Stimulated activated CD4-positive, alpha-beta T cell treated with anti-CD3 and anti-CD28 coated beads, Interleukin-4, amount 100 ng/mL, for 1 hour (primary cell): Measurements from ENCODE around the gene KDM2A.
"Not testable (repeated sequence)": the region's sequence is repeated elsewhere in the genome, so short reads cannot be mapped to it uniquely, and the experiment has no call there.

Experiments used
- DNase-seq: peaks from one replicate; pipeline ENCODE4 v3.0.0-alpha.2; 2020

KDM2A gene

DNA sequence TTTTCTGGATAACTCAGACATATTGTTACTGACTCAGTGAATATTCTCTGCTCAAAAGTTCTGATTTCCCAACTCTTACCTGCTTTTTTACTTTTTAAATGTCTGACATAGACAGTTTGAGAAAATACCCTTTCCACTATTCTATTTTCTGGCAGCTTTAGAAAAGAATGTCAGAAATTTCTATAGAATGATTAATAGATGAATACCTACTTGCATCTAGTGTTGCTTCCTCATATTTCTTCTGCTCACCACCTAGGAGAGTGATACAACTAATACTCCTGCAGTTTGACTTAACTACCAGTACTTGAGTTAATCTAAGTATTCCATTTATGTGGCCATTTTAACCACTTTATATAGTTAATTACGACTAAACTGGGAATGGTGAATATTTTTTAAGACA, 55.2 kb downstream of the KDM2A start:
- no peak for DNase-seq

GRCh38 chr11:67177399-67178281, 58.6 kb downstream of the KDM2A start:
- no peak for DNase-seq

DNA sequence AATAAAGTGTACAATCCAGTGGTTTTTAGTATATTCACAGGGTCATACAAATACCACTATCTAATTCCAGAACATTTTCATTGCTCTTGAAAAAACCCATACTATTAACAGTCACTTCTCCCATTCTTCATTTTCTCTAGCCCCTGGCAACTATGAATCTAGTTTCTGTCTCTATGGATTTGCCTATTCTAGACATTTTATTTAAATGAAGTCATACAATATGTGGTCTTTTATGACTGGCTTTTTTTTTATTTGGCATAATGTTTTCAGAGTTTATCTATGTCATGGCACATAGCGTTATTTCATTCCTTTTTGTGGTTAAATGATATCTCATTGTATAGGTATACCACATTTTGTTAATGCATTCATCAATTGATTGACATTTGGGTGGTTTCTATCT, 59.4 kb downstream of the KDM2A start:
- DNase-seq = no peak

DNA sequence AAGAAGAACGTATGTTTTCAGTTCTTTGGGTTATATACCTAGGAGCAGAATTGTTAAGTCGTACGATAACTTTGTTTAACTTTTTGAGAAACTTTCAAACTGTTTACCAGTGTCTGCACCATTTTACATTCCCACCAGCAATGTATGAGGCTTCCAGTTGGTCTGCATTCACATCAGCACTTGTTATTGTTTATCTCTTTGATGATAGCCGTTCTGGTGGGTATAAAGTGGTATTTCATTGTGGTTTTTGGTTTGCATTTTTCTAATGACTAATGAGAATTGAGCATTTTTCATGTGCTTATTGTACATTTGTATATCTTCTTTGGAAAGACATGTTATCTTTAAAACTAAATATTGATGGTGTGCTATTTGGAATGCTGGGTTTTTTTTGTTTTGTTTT, 59.8 kb downstream of the KDM2A start:
- DNase-seq = no peak

DNA sequence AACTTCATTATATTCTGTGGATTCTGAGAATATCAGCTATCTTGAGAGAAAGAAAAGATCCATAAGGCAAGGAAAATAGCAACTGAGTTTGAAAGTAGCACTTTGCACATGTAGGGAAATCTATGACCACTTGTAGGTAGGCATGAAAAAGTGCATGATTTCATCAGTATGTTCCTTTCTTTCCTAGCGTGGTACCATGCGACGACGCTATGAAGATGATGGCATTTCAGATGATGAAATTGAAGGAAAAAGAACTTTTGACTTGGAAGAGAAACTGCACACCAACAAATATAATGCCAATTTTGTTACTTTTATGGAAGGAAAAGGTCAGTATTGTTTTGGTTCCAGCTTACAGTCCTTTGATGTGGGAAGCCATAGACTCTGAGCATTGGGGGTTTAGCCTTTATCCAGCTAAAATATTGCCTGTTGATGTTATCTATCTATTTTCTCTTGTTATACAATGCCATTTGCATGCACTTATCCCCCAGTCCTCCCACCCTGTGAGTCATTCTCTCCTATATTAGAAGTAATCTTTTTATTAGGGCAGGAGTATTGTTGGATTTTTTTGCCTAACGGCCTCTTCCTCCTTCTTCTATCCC, 60.9 kb downstream of the KDM2A start:
- DNase-seq = no peak

- DNase-seq = no peak
Measured at GRCh38 chr11:67194096-67194495, 75.0 kb downstream of the KDM2A start.

DNA sequence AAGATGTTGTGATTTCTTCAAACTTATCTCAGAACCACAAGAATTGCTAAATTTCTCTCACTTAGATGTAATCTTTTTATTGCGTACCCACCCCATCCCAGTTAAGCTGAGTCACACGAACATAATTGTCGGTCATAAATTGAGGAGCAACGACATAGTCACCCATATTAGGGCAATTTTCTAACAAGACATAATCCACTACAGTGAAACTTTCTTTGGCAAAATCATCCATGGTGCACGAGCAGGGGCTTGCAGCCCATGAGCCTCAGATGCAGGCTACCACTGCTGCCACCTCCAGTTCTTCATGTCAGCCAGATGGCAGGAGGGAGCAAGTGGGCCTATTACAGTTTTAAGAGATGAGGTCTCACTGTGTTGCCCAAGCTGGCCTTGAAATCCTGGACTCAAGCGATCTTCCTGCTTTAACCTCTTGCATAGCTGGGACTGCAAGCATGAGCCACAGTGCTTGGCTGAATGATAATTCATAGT, 77.0 kb downstream of the KDM2A start:
- DNase-seq = no peak

DNA sequence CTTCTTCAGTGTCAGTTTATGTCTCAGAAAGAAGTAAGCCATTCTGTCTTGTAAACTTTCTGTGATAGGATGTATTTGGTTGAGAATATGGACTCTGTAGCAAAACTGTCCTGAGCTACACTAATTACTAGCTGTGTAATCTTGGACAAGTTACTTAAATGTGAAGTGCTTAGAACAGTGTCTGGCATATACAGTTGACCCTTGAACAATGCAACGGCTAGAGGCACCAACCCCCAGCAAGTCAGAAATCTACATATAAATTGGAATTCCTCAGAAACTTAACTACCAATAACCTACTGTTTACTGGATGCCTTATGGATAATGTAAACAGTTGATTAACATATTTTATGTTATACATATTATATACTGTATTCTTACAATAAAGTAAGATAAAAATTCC, 78.5 kb downstream of the KDM2A start:
- DNase-seq = no peak

- DNase-seq = not testable (repeated sequence)
Measured at GRCh38 chr11:67198781-67199180, 79.7 kb downstream of the KDM2A start.

DNA sequence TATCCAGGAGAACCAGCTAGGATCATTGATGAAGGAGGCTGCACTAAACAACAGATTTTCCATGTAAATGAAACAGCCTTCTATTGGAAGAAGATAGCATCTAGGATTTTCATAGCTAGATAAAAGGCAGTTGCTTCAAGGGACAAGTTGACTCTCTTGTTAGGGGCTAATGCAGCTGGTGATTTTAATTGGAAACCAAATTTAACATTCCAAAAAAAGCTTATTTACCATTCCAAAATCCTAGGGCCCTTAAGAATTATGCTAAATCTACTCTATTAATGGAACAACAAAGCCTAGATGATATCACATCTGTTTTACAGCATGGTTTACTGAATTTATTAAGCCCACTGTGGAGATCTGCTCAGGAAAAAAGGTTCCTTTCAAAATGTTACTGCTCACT, 80.7 kb downstream of the KDM2A start:
- DNase-seq = no peak

GRCh38 chr11:67202028-67202427, 83.0 kb downstream of the KDM2A start:
- no peak for DNase-seq

DNA sequence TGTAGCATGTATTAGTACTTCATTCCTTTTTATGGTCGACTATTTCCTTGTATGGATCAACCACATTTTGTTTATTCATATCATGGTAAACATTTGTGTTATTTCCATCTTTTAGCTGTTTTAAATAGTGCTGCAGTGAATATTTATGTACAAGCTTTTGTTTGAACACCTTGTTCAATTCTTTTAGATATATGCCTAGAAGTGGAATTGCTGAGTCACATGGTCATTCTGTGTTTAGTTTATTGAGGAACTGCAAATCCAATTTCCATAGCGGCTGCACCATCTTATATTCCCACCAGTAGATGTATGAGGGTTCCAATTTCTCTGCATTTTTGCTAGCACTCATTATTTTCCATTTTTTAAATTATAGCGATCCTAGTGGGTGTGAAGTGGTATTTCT, 85.8 kb downstream of the KDM2A start:
- DNase-seq = no peak

- not testable (repeated sequence) for DNase-seq
Measured at GRCh38 chr11:67209222-67209621, 90.2 kb downstream of the KDM2A start.

DNA sequence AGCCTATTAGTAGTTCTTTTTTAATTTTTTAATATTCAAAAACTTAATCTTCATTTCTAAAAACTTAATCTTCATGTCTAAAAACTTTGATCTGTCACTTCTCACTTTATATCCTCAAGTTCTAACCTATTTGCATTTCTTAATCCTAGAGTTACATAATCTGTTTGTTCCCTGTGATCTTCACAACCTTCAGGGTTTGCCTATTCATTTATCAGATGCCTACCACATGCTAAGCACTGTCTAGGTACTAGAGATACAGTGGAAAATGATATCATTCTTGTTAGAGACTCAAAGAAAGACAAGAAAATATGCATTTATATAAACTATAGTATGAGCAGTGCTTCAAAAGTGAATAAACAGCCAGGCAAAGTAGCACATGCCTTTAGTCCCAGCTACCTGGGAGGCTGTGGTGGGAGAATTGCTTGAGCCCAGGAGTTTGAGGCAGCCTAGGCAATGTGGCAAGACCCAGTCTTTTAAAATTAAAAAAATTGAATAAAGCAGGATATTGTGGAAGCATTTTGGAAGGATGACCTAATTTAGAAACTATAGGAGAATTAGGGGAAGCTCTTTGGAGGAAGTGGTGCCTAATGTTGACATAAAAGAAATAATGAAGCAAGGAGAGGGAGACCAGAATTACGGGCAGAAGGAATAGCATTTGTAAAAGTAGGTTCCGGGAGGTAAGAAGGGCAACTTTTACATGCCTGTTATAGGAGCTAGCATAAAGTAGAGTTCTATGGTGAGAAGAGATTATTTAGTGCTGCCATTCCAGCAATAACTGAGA, 92.8 kb downstream of the KDM2A start:
- DNase-seq = no peak

- DNase-seq = no peak
Measured at GRCh38 chr11:67213178-67213621, 94.1 kb downstream of the KDM2A start.

DNA sequence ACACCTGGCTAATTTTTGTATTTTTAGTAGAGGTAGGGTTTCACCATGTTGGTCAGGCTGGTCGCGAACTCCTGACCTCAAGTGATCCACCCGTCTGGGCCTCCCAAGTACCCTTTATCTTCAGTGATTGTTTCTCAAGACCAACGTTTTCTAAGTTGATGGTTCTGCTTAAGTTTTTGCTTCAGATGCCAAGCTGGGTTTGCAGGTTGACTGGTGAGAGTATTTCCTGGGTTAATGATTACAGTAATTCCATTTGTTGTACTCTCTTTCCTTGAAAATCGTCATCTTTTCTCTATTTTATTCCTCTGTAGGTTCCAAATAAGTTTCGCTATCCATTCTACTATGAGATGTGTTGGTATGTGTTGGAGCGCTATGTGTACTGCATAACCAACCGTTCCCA, 108.7 kb downstream of the KDM2A start:
- no peak for DNase-seq

DNA sequence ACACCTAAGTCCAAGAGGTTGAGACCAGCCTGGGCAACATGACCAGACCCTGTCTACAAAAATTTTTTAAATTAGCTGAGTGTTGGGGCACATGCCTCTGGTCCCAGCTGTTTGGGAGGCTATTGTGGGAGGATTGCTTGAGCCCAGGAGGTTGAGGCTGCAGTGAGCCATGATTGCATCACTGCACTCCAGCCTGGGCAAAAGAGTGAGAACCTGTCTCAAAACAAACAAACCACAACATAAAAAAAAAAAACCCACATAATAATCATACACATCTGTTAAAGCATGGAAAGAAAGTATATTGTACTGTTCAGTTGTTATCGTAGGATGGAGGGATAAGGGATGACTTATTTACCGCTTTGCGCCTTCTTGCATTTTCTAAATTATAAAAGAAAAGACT, 111.3 kb downstream of the KDM2A start:
- no peak for DNase-seq

DNA sequence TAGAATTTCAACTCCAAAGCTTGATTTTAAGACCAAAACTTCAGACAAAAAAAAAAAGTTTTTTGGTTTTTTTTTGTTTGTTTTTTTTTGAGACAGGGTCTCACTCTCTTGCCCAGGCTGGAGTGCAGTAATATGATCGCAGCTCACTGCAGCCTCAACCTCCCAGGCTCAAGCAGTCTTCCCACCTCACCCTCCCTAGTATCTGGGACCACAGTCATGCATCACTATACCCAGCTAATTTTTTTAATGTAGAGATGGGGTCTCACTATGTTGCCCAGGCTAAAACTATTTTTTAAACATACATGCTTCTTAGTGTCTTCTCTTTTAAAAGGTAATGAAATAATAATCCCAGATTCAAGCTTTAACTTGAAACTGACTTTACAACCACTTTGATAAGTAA, 111.8 kb downstream of the KDM2A start:
- no peak for DNase-seq

GRCh38 chr11:67233584-67234190, 114.6 kb downstream of the KDM2A start:
- no peak for DNase-seq

- DNase-seq = not testable (repeated sequence)
Measured at GRCh38 chr11:67234571-67234970, 115.5 kb downstream of the KDM2A start.

GRCh38 chr11:67237574-67237973, 118.5 kb downstream of the KDM2A start:
- no peak for DNase-seq

DNA sequence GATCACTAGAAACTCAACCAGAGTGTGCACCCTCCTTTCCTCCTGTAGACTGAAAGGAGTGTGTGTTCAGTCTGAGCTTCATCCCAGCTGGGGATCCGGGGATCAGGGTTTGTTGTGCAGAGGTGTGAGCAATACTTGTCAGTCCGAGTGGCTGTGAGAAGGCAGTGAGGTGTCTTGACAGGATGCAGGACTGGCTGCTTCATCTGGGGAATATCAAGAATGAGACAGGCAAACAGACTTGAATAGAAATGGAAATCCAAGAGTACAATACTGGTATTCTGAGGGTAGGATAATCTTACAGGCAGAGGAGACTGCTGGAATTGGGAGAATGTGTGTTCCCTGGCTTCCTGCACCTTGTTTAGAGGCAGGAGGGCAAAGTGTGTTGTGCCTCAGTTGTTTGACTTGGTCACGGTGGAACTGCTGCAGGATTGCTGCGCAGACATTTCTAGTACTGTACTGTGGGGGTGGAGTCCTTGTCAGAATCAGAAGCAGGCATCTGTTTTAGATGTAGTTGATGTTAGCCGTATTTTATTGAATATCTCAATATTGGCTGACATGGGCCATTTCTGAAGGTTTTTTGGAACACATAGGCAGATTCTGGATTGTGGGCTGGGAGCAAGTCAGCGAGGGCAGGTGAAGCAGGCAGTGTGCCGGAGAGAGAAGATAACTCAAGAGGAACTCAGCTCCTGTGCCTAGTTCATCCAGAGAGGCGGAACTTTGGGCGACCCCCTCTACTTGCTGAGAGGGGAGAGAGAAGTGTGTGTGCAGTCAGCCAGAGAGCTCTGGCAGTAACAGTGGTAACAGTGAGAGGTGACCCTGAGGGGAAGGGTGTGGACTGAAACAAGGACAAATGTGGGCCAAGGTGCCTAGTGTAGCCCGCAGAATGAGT, 120.1 kb downstream of the KDM2A start:
- no peak for DNase-seq
